GM12878 (cell line): Measurements from ENCODE around the gene GGTA1. TPM values are rescaled to one million over a fixed set of nuclear protein-coding genes. Genes with fewer than 3 reads are reported as not detected.

Experiments
- ATAC-seq: fragments of 200-7000 bp; cut with Tn5 transposase; 3 replicates; pipeline ENCODE4 v1.9.1; 2020; ENCODE audit warnings: mild to moderate bottlenecking, moderate library complexity
- BruUV-seq: library from RNA; stranded (reverse); fragments of 400-500 nt; replicated peaks from 2 replicates; lab custom pipeline; 2021; lab: Mats Ljungman, UMichigan
- CTCF ChIA-PET: fragments of 300-600 bp; sonication (Branson Sonifier 250); formaldehyde crosslinking; extraction: SDS; loops from one replicate; lab custom pipeline; 2021; ENCODE audit warnings: inconsistent platforms; lab: Yijun Ruan, JAX
- POLR2A ChIA-PET: fragments of 350-600 bp; formaldehyde crosslinking; extraction: SDS; loops from one replicate; lab custom pipeline; 2021; ENCODE audit warnings: inconsistent platforms; lab: Charles Lee
- RAD21 ChIA-PET: fragments of 300-600 bp; sonication (Branson Sonifier 250); formaldehyde crosslinking; loops from one replicate; lab custom pipeline; 2023; ENCODE audit warnings: antibody characterized with exemption; ENCODE audit not compliant: unreplicated experiment; lab: Charles Lee
- SMC1A ChIA-PET: fragments of 300-600 bp; sonication (Branson Sonifier 250); formaldehyde crosslinking; loops from one replicate; lab custom pipeline; 2023; ENCODE audit not compliant: unreplicated experiment, uncharacterized antibody; lab: Charles Lee
- DNase-seq: peaks from one replicate; pipeline ENCODE4 v3.0.0-alpha.2; 2011; ENCODE audit warnings: low read depth, low spot score
- FAIRE-seq: peaks from 3 replicates; lab custom pipeline; 2011; peaks lifted over from hg19 to GRCh38; lab: Jason Lieb, UNC
- H2AFZ ChIP-seq: 2 replicates; pipeline ENCODE4 v1.6.0; 2011; ENCODE audit warnings: low read depth, low read length, control low read depth; ENCODE audit not compliant: control insufficient read depth
- H3K27ac ChIP-seq: 2 replicates; pipeline ENCODE4 v1.5.1; 2011; ENCODE audit warnings: control low read depth; ENCODE audit not compliant: control insufficient read depth, insufficient read depth
- H3K27me3 ChIP-seq, 2 experiments: replicated peaks in 1 of 2; 2 replicates each; pipeline versions ENCODE4 v1.6.0 to v1.6.1; 2011; ENCODE audit warnings: low read length in 1 of 2; ENCODE audit not compliant: control insufficient read depth in 2 of 2, insufficient read depth in 2 of 2
- H3K36me3 ChIP-seq, 2 experiments: 2 replicates each; pipeline ENCODE4 v1.5.1; 2011; ENCODE audit warnings: low read length in 1 of 2; ENCODE audit not compliant: control insufficient read depth in 2 of 2, insufficient read depth in 2 of 2
- H3K4me1 ChIP-seq: 2 replicates; pipeline ENCODE4 v1.6.1; 2011; ENCODE audit warnings: mild to moderate bottlenecking, low read length, moderate library complexity, mixed read lengths; ENCODE audit not compliant: control insufficient read depth, insufficient read depth
- H3K4me2 ChIP-seq: 2 replicates; pipeline ENCODE4 v1.6.0; 2011; ENCODE audit warnings: control low read depth; ENCODE audit not compliant: control insufficient read depth, insufficient read depth
- H3K4me3 ChIP-seq: fragments of 200-600 bp; sonication (generic); 2 replicates; pipeline ENCODE4 v1.5.1; 2016
- H3K79me2 ChIP-seq: 2 replicates; pipeline ENCODE4 v1.6.0; 2011; ENCODE audit warnings: low read length; ENCODE audit not compliant: control insufficient read depth, insufficient read depth
- H3K9ac ChIP-seq: 2 replicates; pipeline ENCODE4 v1.8.0; 2011; ENCODE audit warnings: low read length, control low read depth, mixed read lengths; ENCODE audit not compliant: control insufficient read depth, insufficient read depth
- H3K9me3 ChIP-seq: replicated peaks from 3 replicates; pipeline ENCODE4 v1.5.1; 2011; ENCODE audit warnings: mild to moderate bottlenecking, low read length; ENCODE audit not compliant: control insufficient read depth, insufficient read depth
- H4K20me1 ChIP-seq: 2 replicates; pipeline ENCODE4 v1.6.0; 2011; ENCODE audit not compliant: control insufficient read depth, insufficient read depth
- EED ChIP-seq: sonication (generic); IDR thresholded peaks from 2 replicates; pipeline ENCODE4 v1.6.1; 2016; ENCODE audit warnings: antibody characterized with exemption, low read depth
- GATAD2B ChIP-seq: fragments of 450-650 bp; conservative IDR thresholded peaks from 2 replicates; pipeline ENCODE4 v1.6.1; 2017; ENCODE audit warnings: low read depth, mild to moderate bottlenecking, moderate library complexity
- NFYA ChIP-seq: IDR thresholded peaks from 2 replicates; pipeline ENCODE4 v1.6.1; 2011; ENCODE audit warnings: low read depth, mild to moderate bottlenecking, low read length, improper control_type of control experiment, borderline replicate concordance
- TBL1XR1 ChIP-seq: IDR thresholded peaks from 2 replicates; pipeline ENCODE4 v1.6.1; 2012; ENCODE audit warnings: low read depth, low read length, improper control_type of control experiment
- TCF12 ChIP-seq: IDR thresholded peaks from 2 replicates; pipeline ENCODE4 v1.6.1; 2011; ENCODE audit warnings: low read depth, mild to moderate bottlenecking, low read length
- YY1 ChIP-seq: IDR thresholded peaks from 2 replicates; pipeline ENCODE4 v1.6.1; 2011; ENCODE audit warnings: low read depth, mild to moderate bottlenecking, low read length
- WGBS: methylation state at CpG from one replicate; pipeline ENCODE4 v1.1.6; 2016; ENCODE audit warnings: low lambda C conversion rate; ENCODE audit not compliant: insufficient replicate concordance, insufficient coverage; ENCODE audit errors: missing lambda C conversion rate; 5-methylcytosine and 5-hydroxymethylcytosine counted together
- in situ Hi-C: fragments of 300-500 bp; cut with MboI; formaldehyde crosslinking; loops from 9 replicates; pipeline ENCODE4 v1.14.3; 2018; ENCODE audit warnings: mixed read lengths
- intact Hi-C: fragments of 100-400 bp; cut with micrococcal nuclease; formaldehyde crosslinking; loops from one replicate; pipeline ENCODE4 v1.14.2; 2022; ENCODE audit not compliant: unreplicated experiment
- polyA plus RNA-seq, 11 experiments: library from polyadenylated mRNA; depleted of rRNA in 4 of 11; unstranded in 6 of 11; stranded (reverse) in 5 of 11; fragments of >200 nt; fragmentation: Nextera tagmentation in 4 of 11; fragmentation: Illumina TruSeq in 1 of 11; extraction: Ambion mirVana in 4 of 11; extraction: Trizol in 1 of 11; gene quantifications; 1 replicate in 1 of 11; 2 replicates in 10 of 11; pipeline versions ENCODE4 v1.2.1 to v1.2.3, GENCODE V29; 2011 to 2016; ENCODE audit warnings: inconsistent platforms in 2 of 11, missing spikeins in 2 of 11, low read depth in 1 of 11
- total RNA-seq, 4 experiments: library from RNA; depleted of rRNA in 3 of 4; stranded (reverse); fragments of >200 nt in 3 of 4; fragmentation: Illumina TruSeq in 1 of 4; extraction: Trizol in 1 of 4; gene quantifications; 2 replicates each; pipeline versions ENCODE4 v1.2.1 to v1.2.3, GENCODE V29; 2013 to 2021
- TF ChIP-seq, protein P1 (sequence below): fragments of 450-650 bp; conservative IDR thresholded peaks from 2 replicates; pipeline ENCODE4 v1.6.1; 2017; ENCODE audit warnings: mild to moderate bottlenecking, moderate library complexity
- TF ChIP-seq, protein P2 (sequence below): fragments of 450-650 bp; IDR thresholded peaks from 2 replicates; pipeline ENCODE4 v1.6.1; 2016; ENCODE audit warnings: mild to moderate bottlenecking
- TF ChIP-seq, protein P3 (sequence below): fragments of 450-650 bp; IDR thresholded peaks from 2 replicates; pipeline ENCODE4 v1.6.1; 2017; ENCODE audit warnings: mild to moderate bottlenecking

GGTA1 gene
- total and polyA plus RNA-seq, 10 of the 15 experiments (the other 5 are each of a cell fraction or from before 2014, with no cell fraction given) = 0.09 to 0.65 (median 0.17) TPM; not detected in 2

DNA sequence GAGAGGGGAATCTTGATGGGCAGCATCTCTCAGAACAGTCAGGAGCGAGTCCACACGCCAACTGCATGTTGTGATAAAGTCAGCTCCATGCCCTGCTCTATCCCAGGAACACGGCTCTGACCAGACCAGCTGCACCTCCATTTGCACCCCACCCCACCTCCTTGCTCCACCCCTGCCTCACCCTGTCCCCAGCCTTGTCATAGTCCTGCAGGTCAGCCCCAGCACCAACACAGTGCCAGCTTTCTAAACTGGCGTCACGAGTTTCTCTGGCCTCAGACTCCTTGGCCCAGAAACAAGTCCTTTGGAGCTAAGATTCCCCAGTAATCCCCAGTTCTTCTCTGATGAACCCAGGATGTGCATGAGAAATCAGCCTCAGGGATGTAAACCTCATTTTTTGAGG is 23.5 kb downstream of the GGTA1 start:
- no peak for FAIRE-seq
- in situ Hi-C loops (no loop called here), intact Hi-C loops (no loop called here)
- SMC1A ChIA-PET = no interaction called here
- 20% methylated on average over 5 of the region's 5 CpGs for WGBS
- Histone ChIP-seq H2AFZ (no peak overlapping the region), H4K20me1 (no peaks in the 10 kb centered on the region), H3K4me3 (no peak overlapping the region), H3K4me1 (no peaks in the 10 kb centered on the region), H3K27me3 (no peaks in the 10 kb centered on the region), H3K9me3 (no peaks in the 10 kb centered on the region), H3K36me3 (no peaks in the 10 kb centered on the region), H3K27ac (no peak overlapping the region), H3K4me2 (no peak overlapping the region), H3K79me2 (no peaks in the 10 kb centered on the region), H3K9ac (no peak overlapping the region)
- CTCF ChIA-PET = no interaction called here
- no TSS peak for BruUV-seq
- ATAC-seq = no peak
- TF ChIP-seq, protein P1, sequence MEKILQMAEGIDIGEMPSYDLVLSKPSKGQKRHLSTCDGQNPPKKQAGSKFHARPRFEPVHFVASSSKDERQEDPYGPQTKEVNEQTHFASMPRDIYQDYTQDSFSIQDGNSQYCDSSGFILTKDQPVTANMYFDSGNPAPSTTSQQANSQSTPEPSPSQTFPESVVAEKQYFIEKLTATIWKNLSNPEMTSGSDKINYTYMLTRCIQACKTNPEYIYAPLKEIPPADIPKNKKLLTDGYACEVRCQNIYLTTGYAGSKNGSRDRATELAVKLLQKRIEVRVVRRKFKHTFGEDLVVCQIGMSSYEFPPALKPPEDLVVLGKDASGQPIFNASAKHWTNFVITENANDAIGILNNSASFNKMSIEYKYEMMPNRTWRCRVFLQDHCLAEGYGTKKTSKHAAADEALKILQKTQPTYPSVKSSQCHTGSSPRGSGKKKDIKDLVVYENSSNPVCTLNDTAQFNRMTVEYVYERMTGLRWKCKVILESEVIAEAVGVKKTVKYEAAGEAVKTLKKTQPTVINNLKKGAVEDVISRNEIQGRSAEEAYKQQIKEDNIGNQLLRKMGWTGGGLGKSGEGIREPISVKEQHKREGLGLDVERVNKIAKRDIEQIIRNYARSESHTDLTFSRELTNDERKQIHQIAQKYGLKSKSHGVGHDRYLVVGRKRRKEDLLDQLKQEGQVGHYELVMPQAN = no peak
- TF ChIP-seq TBL1XR1 (no peak), NFYA (no peak), YY1 (no peak), EED (no peak), TCF12 (no peak), GATAD2B (no peak)
- TF ChIP-seq, protein P2, sequence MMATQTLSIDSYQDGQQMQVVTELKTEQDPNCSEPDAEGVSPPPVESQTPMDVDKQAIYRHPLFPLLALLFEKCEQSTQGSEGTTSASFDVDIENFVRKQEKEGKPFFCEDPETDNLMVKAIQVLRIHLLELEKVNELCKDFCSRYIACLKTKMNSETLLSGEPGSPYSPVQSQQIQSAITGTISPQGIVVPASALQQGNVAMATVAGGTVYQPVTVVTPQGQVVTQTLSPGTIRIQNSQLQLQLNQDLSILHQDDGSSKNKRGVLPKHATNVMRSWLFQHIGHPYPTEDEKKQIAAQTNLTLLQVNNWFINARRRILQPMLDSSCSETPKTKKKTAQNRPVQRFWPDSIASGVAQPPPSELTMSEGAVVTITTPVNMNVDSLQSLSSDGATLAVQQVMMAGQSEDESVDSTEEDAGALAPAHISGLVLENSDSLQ = no peak
- TF ChIP-seq, protein P3, sequence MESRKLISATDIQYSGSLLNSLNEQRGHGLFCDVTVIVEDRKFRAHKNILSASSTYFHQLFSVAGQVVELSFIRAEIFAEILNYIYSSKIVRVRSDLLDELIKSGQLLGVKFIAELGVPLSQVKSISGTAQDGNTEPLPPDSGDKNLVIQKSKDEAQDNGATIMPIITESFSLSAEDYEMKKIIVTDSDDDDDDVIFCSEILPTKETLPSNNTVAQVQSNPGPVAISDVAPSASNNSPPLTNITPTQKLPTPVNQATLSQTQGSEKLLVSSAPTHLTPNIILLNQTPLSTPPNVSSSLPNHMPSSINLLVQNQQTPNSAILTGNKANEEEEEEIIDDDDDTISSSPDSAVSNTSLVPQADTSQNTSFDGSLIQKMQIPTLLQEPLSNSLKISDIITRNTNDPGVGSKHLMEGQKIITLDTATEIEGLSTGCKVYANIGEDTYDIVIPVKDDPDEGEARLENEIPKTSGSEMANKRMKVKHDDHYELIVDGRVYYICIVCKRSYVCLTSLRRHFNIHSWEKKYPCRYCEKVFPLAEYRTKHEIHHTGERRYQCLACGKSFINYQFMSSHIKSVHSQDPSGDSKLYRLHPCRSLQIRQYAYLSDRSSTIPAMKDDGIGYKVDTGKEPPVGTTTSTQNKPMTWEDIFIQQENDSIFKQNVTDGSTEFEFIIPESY = no peak
- no peak for DNase-seq
- RAD21 ChIA-PET = no interaction called here
- POLR2A ChIA-PET = no interaction called here
